GM18873 (cell line): ENCODE measurements around the gene PKP3.
"Not testable (repeated sequence)": the region's sequence is repeated elsewhere in the genome, so short reads cannot be mapped to it uniquely, and the experiment has no call there.

ENCODE experiments used
- ATAC-seq: cut with Tn5 transposase; IDR thresholded peaks from one replicate; pipeline ENCODE4 v1.9.1; 2021; ENCODE audit warnings: mild to moderate bottlenecking, moderate library complexity, moderate number of reproducible peaks; ENCODE audit not compliant: unreplicated experiment, low FRiP score

Gene PKP3

DNA sequence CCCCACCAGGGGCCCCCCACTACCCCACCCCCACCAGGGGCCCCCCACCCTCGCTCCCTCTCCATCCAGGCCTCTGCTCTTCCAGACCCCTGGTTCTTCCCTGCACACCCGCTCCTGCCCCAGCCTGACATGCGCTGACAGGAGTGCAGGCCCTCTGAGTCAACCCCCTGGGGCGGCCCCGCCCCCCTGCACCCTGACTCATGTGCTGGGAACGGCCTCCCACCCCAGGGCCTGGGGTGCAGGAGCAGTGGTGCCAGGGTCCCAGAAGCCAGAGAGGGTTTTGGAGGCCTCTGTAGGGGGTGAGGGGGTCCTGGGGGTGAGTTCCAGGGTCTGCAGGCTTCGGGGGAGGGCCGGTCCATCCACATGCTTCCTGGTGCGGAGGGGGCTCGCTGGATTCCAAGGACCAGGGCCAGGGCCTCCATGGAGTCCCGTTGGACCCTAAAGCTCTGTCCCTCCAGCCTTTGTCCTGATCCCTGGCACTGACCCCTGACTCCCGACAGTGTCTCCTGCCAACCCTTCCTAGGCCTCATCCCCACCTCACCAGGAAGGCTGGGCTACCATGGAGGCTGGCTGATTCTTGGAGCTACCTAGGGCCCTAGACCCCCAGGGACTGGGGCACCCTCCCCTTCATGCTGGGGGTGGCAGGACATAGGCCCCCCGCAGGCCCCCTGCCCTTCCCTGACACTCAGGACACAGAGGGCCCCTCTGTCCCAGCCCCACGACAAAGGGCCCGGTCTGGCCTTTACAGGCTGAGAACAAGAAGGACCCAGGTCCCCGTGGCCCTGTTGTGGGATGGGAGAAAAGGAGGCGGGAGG lies 583 bp upstream of the PKP3 start:
- ATAC-seq: no peak

- no peak for ATAC-seq
Observed at GRCh38 chr11:394858-395655, 1.0 kb downstream of the PKP3 start.

DNA sequence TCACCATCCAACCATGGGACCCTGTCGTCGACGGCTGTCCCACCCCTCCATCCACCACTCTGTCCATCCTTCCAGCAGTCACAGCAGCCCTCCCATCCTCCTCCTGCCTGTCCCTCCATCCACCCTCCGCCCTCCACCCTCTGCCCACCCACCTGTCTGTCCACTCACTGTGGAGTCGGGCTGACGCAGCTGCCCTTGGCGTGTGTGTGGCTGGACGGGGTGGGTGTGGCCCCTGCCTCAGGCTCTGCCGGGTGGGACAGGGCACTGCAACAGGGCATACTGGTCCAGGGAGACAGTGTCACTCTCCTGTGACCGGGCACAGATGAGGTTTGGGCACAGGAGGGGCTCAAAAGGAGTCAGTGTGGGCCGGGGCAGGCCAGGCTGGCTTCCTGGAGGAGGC lies 1.9 kb downstream of the PKP3 start:
- no peak for ATAC-seq

GRCh38 chr11:396511-396947 lies 2.5 kb downstream of the PKP3 start:
- no peak for ATAC-seq

- no peak for ATAC-seq
Observed at GRCh38 chr11:396948-397548, 3.0 kb downstream of the PKP3 start.

DNA sequence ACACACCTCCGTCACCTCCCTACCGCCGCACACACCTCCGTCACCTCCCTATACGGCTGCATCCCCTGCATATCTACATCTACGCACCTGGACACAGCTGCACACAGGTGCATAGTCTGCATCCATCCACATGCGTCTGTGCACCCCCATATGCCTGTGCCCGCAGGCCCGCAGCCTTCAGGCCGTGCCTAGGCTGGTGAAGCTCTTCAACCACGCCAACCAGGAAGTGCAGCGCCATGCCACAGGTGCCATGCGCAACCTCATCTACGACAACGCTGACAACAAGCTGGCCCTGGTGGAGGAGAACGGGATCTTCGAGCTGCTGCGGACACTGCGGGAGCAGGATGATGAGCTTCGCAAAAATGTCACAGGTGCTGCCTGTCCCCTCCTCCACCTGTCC lies 4.8 kb downstream of the PKP3 start:
- ATAC-seq: no peak

- ATAC-seq: no peak
Observed at GRCh38 chr11:399731-400211, 5.8 kb downstream of the PKP3 start.

GRCh38 chr11:400241-400689 lies 6.3 kb downstream of the PKP3 start:
- no peak for ATAC-seq

- not testable (repeated sequence) for ATAC-seq
Observed at GRCh38 chr11:401196-401595, 7.2 kb downstream of the PKP3 start.

GRCh38 chr11:403021-403760 lies 9.2 kb downstream of the PKP3 start:
- no peak for ATAC-seq

- ATAC-seq: no peak
Observed at GRCh38 chr11:403761-404431, 9.9 kb downstream of the PKP3 start.

DNA sequence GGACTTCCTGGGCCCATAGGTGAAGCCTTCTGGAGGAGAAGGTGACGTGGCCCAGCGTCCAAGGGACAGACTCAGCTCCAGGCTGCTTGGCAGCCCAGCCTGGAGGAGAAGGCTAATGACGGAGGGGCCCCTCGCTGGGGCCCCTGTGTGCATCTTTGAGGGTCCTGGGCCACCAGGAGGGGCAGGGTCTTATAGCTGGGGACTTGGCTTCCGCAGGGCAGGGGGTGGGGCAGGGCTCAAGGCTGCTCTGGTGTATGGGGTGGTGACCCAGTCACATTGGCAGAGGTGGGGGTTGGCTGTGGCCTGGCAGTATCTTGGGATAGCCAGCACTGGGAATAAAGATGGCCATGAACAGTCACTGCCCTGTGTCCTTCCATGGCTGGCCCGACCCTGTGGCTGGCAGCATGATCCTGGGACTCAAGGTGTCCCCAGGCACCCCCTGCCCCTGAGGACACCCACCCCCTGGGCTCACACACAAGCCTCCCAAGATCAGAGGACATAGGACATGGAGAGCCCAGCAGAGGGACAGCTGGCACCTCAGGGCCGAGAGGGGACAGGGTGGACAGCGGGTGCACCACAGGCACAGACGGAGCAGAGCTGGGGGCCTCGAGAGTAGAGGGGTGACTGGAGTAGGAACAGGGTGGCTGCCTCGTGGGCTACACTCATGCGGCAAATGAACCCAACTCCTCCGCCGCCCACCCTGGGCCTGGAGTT lies 10.7 kb downstream of the PKP3 start:
- no peak for ATAC-seq

- ATAC-seq: no peak
Observed at GRCh38 chr11:405323-405953, 11.4 kb downstream of the PKP3 start.

DNA sequence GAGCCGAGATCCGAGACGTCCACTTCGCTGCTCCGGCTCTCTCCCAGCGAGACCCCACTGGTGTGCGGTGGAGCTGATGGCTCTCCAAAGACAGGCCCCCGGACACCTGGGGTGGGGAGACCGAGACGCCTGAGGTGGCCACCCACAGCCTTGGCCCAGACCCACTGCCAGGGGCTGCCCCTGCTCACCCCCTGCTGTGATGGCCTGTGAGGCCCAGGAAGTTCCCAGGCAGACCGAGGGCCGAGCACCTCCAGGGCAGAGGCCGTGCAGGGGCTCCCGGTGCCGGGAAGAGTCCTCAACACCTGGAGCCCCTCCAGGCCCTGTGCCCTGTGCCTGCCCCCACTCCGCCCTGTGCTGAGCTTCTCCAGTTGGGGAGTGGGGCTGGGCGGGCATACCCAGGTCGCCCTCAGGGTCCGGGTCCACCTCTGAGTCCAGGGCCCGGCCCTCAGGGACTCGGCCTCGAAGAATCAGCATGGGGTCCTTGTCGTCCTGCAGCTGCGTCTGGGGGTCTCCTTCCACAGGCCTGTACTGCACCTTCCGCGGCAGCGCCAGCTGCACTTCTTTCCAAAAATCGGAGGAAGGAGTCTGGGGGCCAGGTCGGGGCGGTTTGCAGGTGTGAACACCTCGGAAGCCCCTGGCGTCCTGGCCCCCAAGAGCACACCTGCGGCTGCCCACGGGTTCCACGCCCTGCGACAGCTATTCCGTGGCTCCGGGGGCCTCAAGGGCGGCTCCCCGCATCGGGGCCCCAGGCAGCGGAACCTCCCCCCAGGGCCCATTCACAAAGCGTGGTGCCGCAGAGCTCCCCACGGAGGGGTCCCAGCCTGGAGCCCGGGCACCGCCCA lies 12.2 kb downstream of the PKP3 start:
- no peak for ATAC-seq

GRCh38 chr11:406796-407650 lies 13.0 kb downstream of the PKP3 start:
- ATAC-seq: peak; percentile 61

DNA sequence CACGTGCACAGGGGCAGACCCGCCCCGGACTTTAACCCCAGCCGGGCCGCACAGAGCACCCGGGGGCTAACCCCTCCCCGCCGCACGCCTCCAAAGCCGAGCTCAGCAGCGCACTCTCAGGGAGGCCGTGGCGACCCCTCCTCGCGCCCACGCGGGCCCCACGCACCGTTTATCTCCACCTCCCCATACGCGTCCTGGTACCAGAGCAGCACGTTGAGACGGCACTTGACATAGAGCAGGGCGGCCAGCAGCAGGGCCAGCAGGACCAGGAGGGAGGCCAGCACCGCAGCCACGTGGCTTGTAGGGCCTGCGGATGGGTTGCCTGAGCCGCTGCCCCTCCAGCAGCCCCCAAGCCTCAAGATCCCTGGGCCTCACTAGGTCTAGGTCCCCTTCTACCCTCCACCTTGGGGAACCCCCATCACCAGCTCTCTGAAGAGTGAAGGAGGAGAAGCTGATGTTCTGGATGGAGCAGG lies 13.7 kb downstream of the PKP3 start:
- no peak for ATAC-seq
